Hematopoietic multipotent progenitor cell treated with erythropoietin and hydrocortisone succinate and interleukin-3 and kit ligand, for 8 days (in vitro differentiated cells): ENCODE results near the gene AMPD1.
A peak's percentile ranks its signal among the peaks of the same experiment; 100 is the strongest.

Experiments used
- DNase-seq: peaks from one replicate; pipeline ENCODE4 v3.0.0-alpha.2; 2015

Gene AMPD1

DNA sequence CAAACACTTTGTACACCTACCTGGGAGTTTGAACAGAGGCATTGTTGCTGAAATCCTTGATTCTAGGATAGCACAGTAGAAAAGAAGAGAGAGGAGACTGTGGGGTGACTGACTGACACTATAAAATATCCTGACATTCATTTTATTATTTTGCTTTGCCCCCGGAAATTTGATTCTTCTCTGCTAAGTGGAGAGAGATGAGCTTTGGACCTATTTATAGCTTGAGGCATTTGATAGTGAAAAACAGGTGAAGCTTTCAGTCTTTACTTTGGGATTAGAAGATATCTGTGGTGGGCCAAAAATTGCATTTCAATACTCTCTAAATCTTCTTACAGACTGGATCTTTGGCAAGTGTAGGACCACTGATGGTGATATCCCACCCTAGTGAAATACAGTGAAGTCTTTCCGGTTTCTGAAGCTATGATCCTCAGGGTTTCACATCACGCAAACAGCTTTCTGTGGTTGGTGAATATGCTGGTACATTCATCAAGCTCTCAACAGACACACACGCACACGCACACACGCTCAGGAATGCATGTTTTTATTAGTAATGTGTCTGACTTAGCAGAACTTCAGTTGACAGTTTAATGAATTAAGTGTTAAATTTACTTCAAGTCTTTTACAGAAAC is at the start of gene AMPD1:
TSS of gene AMPD1 (minus strand) at position 117 of the 629 bp plus-strand sequence. CDS start at position 42, 75 bp downstream.
- DNase-seq = no peak

- no peak for DNase-seq
These were observed 46.8 kb upstream of the AMPD1 start for GRCh38 chr1:114741963-114742746.

- no peak for DNase-seq
These were observed 45.0 kb upstream of the AMPD1 start for GRCh38 chr1:114740331-114740730.

DNA sequence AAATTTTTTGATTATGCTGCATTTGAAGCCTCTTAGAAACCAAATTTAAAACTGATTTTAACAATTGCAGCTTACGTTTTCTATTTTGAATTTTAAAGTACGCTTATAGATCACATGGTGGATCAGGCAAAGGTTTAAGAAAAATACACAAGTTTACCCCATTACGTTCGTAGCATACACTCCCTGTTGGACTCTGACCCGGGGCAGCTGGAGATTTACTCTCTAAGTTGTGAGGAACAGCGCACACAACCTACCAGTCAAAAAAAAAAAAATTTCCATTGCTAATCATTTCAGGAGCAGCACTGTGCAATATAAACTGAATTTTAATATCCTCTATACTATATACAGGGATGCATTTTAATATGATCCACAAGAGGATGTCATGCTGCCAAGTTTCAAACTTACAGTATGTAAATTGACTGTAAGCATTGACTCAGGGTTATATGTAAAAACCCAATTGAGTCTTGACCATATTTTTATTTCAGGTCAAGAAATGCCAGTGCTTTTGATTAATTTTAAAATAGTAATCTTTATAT is 42.0 kb upstream of the AMPD1 start:
- DNase-seq = no peak

DNA sequence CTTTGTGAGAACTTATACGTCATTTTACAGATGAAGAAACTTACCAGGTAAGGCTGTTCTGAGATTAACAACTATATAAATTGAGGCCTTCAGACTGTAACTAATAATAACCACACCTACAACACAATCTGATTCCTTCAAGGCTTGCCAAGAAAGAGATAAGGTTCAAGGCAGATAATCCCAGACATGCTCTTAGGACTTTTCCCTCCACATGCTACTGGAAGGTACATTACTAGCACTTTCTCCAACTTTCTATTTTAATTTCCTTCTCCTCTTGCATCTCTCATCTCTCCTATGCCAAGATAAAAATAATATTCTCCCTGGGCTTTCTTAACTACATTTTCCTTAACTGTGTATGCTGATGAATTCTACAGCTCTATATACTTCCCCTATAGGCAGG is 40.1 kb upstream of the AMPD1 start:
- no peak for DNase-seq

DNA sequence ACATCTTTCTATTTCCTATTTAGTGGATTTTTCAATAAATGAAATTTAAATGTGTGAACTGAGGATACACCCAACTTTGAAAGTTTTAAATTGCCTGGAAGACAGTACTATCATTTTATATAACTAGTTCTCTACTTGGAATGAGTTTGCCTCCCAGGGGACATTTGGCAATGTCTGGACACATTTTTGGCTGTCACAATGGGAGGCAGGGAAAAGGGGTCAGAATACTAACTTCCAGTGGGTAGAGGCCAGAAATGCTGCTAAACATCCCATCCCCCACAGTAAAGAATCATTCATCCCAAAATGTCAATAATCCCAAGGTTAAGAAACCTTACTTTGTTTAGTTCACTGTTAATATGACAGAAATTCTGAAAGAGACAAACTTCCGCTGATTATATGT is 34.4 kb upstream of the AMPD1 start:
- DNase-seq = no peak

- DNase-seq = no peak
These were observed 33.2 kb upstream of the AMPD1 start for GRCh38 chr1:114728553-114728952.

- no peak for DNase-seq
These were observed 29.9 kb upstream of the AMPD1 start for GRCh38 chr1:114725230-114725629.

- DNase-seq = no peak
These were observed 28.6 kb upstream of the AMPD1 start for GRCh38 chr1:114723915-114724314.

DNA sequence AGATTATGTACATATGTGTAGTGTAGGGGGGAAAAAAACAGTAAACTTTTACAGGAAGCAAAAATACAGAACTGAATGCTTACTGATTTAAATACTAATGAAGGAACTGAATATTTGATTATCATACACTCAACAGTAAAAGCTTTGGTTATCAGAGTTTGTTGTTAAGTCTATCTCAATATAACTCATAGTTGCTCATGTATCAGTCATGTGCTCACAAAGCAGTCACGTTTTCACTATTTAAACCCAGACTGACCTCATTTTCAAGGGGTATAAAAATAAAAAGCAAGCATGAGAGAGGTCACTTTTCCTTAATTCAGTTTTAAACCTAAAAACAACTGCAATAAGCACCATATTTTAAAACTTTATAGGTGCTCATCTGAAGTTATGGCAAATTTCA is 28.1 kb upstream of the AMPD1 start:
- DNase-seq = no peak

DNA sequence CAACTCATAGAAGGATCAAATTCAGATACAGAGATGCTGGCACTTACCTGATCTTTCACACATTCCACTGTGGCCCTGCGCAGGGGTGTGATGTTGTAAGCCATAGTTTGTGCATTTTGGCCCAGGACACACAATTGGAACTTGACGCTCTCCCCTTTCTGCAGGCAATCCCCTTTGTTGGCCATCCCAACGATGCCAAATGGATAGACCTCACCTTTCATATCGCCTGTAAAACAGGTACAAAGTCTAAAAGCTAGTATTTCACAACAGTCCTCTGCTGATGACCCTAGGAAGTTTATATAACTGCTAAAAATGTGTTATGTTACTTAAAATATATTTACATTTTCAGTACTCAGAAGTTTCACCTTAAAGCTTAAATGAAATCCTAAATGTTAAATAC is 25.1 kb upstream of the AMPD1 start:
- DNase-seq = no peak

GRCh38 chr1:114719424-114719787 is 24.1 kb upstream of the AMPD1 start:
- no peak for DNase-seq

DNA sequence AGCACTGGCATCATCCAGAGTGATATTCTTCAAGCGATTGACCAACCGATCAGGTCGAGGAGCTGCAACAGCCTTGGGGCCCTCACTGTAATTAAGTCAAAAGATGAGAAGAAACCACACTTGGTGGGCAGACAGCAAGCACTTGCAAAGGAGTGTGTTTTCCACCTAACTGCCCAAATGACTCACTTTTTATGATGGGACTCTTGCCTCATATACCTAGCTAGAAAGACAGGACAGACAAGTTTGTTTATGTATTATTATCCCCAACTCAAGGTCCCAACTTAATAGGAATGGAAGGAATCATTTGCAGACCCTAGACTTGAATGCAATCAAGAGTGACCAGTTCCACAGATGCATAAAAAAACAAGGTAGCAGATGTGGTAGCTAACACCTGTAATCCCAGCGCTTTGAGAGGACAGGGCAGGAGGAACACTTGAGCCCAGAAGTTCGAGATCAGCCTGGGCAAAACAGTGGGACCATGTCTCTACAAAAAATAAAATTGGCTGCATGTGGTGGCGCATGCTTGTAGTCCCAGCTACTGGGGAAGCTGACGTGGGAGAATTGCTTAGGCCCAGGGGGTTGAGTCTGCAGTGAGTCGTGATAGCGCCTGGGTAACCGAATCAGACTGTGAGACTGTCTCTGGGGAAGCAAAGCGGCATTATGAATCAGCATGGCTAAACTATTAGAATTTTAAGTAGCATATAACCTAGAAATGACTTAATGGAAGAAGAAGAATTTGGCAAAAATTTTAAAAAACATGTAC is 23.5 kb upstream of the AMPD1 start:
- DNase-seq = no peak

GRCh38 chr1:114716304-114717170 is 21.2 kb upstream of the AMPD1 start, which contains the start of gene NRAS:
TSS of gene NRAS (minus strand) at chr1:114716771. CDS start at chr1:114716160, 611 bp downstream.
- peak; percentile 93 for DNase-seq

DNA sequence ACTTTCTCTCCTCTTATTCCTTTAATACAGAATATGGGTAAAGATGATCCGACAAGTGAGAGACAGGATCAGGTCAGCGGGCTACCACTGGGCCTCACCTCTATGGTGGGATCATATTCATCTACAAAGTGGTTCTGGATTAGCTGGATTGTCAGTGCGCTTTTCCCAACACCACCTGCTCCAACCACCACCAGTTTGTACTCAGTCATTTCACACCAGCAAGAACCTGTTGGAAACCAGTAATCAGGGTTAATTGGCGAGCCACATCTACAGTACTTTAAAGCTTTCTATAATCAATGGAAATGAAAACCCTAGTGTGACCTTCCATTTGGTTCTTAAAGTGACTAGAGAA is 20.6 kb upstream of the AMPD1 start:
- DNase-seq = no peak

GRCh38 chr1:114712977-114713376 is 17.6 kb upstream of the AMPD1 start:
- no peak for DNase-seq

DNA sequence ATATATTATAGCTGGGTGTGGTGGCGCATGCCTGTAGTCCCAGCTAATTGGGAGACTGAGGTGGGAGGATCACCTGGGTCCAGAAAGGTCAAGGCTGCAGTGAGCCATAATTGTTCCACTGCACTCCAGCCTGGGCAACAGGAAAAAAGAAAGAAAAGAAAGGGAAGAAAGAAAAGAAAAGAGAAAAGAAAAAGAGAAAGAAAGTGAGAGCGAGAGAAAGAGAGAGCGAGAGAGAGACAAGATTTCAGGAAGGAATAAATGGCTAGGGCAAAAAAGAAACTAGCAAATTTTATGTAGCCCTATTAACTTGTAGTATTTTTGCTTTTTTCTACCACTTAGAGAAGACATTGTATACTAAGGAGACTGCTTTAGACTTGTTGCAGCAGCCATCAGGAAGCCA is 15.0 kb upstream of the AMPD1 start:
- no peak for DNase-seq

GRCh38 chr1:114707604-114708003 is 12.3 kb upstream of the AMPD1 start:
- no peak for DNase-seq

GRCh38 chr1:114703242-114703641 is 7.9 kb upstream of the AMPD1 start:
- DNase-seq = no peak

DNA sequence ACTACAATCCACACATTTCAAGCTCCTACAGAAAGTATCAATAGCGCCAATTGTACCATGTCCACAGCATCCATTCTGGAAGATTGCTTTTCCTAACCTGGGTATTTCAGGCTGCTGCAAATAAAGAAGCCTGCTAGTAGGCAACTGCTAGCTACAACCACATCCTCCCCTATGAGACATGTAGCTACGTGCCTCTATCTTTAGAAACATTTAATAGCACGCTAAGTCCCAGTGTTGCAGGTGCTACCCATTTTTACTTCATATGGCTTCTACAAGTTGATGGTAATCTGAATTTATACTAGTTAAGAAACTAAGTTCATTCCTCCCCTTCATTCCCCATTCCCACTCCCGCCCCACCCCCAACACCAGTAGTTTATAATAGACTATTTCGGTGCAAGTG is 7.4 kb upstream of the AMPD1 start:
- no peak for DNase-seq

- DNase-seq = no peak
These were observed 6.6 kb upstream of the AMPD1 start for GRCh38 chr1:114701931-114702330.

GRCh38 chr1:114700036-114700600 is 4.8 kb upstream of the AMPD1 start:
- DNase-seq = no peak
